Dedifferentiated amniotic fluid mesenchymal stem cell (primary cell): ENCODE results near the gene CXCL14.
A peak's percentile ranks its signal among the peaks of the same experiment; 100 is the strongest.

Experiments
- DNase-seq: peaks from one replicate; pipeline ENCODE4 v3.0.0-alpha.2; 2016; ENCODE audit errors: extremely low spot score

Gene CXCL14, protein sequence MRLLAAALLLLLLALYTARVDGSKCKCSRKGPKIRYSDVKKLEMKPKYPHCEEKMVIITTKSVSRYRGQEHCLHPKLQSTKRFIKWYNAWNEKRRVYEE

DNA sequence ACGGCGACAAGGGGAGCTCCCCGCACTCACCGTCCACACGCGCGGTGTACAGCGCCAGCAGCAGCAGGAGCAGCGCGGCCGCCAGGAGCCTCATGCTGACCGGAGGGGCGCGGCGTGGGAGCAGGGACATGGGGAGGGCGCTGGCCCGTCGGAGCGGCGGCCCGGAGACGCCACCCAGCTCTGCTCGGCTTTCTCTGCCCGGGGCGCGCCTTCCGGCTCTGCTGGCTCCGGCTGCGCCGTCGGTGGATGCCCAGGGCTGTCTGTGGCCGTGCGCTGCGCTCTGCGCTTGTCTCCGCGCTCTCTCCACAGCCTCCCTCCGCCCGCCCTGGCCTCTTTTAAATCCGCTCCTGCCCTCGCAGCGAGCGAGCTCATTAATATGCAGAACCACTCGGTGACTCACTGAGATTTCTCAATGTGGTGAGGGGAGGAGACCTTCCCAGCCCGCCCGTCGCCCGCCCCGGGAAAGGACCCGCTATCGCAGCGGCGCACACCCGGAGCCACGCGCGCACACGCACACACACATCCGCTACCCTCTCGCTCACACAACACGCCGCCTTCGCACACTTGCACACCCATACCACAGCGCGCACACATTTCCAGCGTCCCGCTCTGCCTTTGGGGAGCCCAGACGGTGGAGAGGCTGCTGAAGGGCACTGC lies at the start of gene CXCL14:
TSS of gene CXCL14 (minus strand) at position 307 of the 657 bp plus-strand sequence. CDS start at position 94, 213 bp downstream.
- DNase-seq: peak; percentile 20

DNA sequence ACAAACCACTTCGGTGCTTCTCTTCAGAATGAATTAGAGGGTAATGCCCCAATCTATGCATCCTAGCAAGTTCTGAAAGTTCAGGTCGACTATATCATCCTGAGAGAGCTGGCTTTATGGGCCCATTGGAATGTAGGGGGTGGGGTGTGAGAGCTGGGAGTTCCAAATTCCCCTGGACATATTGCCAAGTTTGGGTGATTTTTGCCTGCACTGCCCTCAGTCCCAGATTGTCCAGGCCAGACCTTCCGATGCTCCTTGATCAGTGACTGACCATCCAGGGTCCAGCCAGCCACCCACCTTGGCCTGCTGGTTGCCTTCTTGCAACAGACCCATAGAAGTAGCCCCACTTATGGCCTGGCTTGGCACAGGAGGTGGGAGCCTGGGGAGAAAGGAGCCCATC lies 47.8 kb upstream of the CXCL14 start:
- DNase-seq: no peak

DNA sequence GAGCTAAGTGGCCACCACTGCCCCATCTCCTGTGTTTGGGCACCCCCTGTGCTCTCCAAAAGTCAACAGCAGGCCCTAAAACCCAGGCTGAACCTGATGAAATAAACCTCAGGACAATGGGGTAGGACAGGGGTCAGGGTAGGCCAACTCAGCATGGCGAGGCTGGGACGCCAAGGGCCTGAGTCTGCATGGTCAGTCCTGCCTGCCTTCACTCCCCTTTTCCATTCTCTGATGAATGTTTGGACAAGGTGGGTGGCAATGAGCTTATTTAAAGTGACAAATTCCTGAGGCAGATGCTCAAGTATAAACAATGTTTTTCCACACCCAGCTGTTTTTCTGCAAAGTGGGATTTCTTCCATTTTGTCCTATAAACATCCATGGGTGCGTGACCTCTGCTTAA lies 47.2 kb upstream of the CXCL14 start:
- no peak for DNase-seq

- no peak for DNase-seq
Observed at GRCh38 chr5:135625486-135625885, 46.7 kb upstream of the CXCL14 start.

DNA sequence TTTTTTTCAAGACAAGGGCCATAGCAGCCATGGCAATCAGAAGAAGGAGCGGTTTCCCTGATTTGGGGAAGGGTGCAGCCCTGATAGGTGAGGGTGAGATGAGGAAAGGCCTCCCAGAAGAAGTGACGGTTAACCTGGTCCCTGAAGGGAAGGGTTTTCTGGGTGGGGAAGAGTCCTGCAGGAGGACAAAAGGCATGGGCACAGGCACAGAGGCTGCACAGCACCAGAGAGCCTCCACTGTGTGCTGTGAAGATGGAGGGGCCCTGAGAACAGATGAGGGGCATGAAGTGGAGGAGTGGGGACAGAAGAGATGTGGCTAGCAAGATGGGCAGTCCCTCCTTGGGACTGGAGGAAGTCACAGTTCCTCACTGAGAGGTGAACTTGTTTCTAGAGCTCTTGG lies 46.3 kb upstream of the CXCL14 start:
- DNase-seq: no peak

GRCh38 chr5:135623186-135623715 lies 44.5 kb upstream of the CXCL14 start:
- DNase-seq: no peak

- DNase-seq: no peak
Observed at GRCh38 chr5:135615581-135616260, 36.9 kb upstream of the CXCL14 start.

GRCh38 chr5:135615171-135615570 lies 36.4 kb upstream of the CXCL14 start:
- DNase-seq: no peak

DNA sequence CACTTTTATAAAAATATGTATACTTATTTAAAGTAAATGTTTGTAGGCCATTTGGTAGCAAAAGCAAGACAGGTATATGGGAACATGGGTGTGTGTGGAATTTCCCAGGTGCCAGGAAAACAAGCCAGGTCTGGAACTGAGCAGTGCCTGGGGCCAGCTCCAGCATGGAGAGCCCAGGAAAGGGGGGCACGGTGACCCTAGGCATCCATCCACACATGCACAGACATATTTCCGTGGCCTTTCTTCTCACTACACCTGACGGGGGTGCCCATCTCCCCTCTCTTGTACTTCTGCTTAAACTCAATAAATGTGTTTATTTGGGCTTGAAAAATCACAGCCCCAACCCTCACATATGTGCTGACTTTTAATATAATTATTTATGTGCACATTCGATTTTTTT lies 31.2 kb upstream of the CXCL14 start:
- no peak for DNase-seq

DNA sequence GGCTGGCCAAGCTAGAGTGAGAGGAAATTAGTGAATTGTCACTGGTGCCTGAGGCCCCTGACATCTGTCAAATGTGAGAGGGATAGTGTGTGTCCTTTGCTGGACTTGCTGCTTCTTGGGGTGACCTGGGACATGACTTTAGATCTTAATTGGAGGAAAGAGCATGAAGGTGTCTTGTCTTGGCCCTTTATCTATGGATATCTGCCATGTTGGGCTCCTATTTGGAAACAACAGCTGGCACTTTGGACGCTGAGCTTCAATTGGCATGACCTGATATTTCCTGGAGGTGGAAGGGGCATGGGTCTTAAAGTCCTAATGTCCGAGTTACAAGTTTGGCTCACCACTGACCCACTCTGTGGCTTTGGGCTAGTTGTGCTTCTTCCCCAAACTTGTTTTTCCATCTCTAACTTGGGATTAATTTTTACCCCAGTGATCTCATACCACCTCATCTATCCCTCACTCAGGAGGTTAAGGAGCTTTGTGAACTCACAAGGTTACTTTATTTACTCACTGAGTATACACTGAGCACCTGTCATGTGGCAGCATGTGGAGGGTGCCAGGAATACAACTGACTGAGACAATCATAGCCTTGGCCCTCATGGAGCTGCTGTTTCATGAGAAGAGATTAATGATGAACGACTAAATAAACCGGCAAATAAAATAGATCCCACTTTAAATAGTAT lies 30.1 kb upstream of the CXCL14 start:
- DNase-seq: no peak

- DNase-seq: no peak
Observed at GRCh38 chr5:135608361-135608760, 29.6 kb upstream of the CXCL14 start.

DNA sequence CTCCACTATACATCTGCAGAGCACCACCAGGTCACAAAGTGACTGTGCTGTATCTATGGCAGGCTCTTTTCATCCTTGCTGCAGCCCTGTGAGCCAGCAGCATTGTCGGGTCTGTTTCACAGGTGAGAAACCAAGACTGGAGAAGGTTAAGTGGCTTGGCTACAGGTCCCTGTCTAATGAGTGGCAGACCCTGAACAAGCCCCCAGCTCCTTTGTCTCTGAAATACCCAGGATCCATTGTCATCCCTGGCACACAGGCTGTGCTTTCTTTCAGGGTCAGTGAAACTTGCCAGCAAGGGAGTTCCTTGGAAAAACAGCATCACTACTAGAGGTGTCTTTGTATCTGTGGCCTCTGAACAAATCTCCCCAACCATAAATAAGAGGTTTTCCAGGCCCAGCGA lies 27.6 kb upstream of the CXCL14 start:
- DNase-seq: no peak

DNA sequence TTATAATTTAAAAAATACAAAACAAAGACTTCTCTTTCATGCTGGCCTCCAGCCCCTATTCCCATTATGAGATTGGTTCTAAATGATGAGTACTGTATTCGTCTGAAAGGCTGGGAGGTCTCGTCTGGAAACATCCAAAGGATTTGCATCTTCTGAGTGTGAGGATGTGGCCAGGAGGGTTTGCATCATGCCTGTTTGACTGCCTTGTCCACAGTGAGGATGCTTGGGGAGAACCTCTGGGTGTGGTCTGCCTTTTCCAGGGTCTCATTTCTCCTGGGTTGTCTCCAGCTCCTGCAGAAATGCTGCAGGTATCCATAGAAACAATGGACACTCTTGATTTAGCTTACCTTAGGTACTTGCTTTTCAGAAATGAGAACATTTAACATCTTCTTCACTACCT lies 26.4 kb upstream of the CXCL14 start:
- DNase-seq: no peak

DNA sequence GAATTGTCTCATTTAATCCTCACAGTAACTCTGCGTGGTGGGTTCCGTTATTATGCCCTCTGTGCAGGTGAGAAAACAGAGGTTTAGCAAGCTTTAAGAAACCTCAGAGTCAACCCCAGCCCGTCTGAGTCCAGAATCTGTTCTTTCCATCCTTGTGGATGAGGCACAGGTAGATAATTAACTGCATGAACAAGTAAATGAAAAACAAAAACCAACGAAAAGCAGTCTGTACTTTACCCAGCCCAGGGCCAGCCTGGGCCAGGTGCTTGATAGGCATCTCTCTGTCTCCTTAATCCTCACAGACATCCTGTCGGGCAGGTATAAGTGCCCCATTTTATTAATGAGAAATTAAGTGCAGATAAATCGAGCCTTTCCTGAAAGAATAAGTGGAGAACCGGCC lies 25.3 kb upstream of the CXCL14 start:
- DNase-seq: no peak

- DNase-seq: no peak
Observed at GRCh38 chr5:135602882-135603721, 24.3 kb upstream of the CXCL14 start.

GRCh38 chr5:135601466-135601865 lies 22.7 kb upstream of the CXCL14 start:
- DNase-seq: no peak

GRCh38 chr5:135600971-135601381 lies 22.2 kb upstream of the CXCL14 start:
- no peak for DNase-seq

GRCh38 chr5:135600152-135600570 lies 21.4 kb upstream of the CXCL14 start:
- no peak for DNase-seq

DNA sequence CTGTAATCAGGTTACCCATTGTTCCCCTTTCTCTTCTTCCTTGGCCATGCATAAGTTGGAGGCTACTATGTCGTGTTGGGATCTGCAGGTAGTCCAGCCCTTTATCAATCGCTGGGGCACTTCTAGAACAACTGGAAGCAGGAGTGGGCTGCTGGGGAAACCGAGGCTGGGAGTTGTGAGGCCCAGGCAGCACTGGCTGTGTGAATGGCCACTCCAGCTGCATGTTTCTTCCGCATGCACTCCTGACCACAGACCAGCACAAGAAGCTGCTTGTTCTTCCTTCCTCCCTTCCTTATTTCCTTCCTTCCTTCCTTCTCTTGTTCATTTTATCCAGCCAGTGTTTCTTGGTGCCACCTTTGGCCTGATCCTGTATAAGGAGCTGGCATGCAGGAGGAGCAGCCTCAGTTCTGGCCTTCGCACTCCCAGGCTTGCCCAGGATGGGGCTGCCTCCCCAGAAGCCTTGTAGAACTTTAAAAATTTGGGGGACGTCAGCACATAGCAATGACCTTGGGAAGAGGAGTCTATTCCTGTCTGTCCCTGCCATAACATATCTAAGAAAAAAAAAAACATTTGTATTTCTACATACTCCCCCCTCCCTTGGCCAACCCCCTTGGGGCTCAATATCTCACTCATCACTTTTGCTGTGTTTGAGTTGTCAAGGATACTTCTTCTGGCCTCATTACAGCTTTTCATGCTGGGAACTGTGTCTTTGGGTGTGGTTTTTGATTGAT lies 20.8 kb upstream of the CXCL14 start:
- DNase-seq: no peak

DNA sequence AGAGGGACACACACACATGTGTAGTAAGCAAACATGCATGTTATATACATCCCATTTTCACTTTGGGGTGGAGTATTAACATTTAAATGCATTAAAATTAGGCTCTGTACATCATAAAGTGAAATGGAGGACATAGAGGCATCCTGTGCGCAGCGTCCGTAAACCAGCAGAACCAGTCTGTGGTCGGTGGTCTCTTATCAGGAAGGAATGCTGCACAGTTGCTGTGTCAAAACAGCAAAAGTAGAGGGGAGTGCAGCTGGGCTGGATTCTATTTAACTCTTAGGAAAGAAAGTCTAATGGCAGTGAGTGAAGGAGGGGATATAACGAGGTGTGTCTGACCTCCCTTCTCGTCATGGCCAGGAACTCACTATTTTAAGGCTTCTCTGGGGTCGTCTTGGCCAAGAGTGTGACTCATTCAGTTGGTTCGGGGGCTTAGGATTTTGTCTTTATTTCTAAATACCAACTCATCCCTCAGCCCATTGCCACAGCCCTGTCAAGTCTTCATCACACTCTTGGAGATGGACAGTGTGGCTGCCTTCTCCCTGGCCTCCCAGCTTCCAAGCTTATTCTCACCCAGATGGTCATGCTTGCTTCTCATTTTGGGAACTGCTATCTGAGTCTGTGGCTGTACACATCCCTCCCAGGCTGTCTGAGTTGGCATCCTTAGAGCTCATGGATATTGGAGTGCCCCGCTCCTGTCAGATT lies 20.1 kb upstream of the CXCL14 start:
- no peak for DNase-seq
